Upper lobe of left lung (tissue), 6 donors: ENCODE results near the gene SORBS2. TPM values are rescaled to one million over a fixed set of nuclear protein-coding genes. Genes with fewer than 3 reads are reported as not detected.
A peak's percentile ranks its signal among the peaks of the same experiment; 100 is the strongest.

Experiments used
- ATAC-seq, 2 donors: fragments of 200-7000 bp; cut with Tn5 transposase; one replicate each; pipeline ENCODE4 v1.9.1; 2022; ENCODE audit warnings: mild to moderate bottlenecking in 2 of 2, moderate library complexity in 2 of 2; ENCODE audit not compliant: low FRiP score in 2 of 2
- DNase-seq, 2 donors: peaks; one replicate each; pipeline ENCODE4 v3.0.0-alpha.2; 2019 to 2020
- H3K27ac ChIP-seq, 4 donors: fragments of 200-600 bp; sonication (generic); one replicate each; pipeline ENCODE4 v1.5.1; 2016 to 2019
- H3K27me3 ChIP-seq, 4 donors: fragments of 200-600 bp; sonication (generic); one replicate each; pipeline ENCODE4 v1.5.1; 2017 to 2019
- H3K36me3 ChIP-seq, 4 donors: fragments of 200-600 bp; sonication (generic); one replicate each; pipeline ENCODE4 v1.5.1; 2016 to 2019
- H3K4me1 ChIP-seq, 4 donors: fragments of 200-600 bp; sonication (generic); one replicate each; pipeline ENCODE4 v1.5.1; 2018 to 2019
- H3K4me3 ChIP-seq, 4 donors: fragments of 200-600 bp; sonication (generic); one replicate each; pipeline ENCODE4 v1.5.1; 2017 to 2019; ENCODE audit warnings: mild to moderate bottlenecking in 2 of 4, moderate library complexity in 1 of 4
- H3K9me3 ChIP-seq, 4 donors: fragments of 200-600 bp; sonication (generic); one replicate each; pipeline ENCODE4 v1.5.1; 2018 to 2019
- EP300 ChIP-seq, 4 donors: sonication (generic); formaldehyde crosslinking; IDR thresholded peaks; one replicate each; pipeline ENCODE4 v1.5.1; 2017; ENCODE audit warnings: antibody characterized with exemption in 4 of 4, control low read depth in 2 of 4
- POLR2A ChIP-seq, 4 donors: fragments of 450-650 bp; IDR thresholded peaks; one replicate each; pipeline ENCODE4 v1.5.1; 2016 to 2017; ENCODE audit warnings: antibody characterized with exemption in 4 of 4, mild to moderate bottlenecking in 2 of 4
- POLR2AphosphoS5 ChIP-seq, 2 donors: sonication (generic); formaldehyde crosslinking; IDR thresholded peaks; one replicate each; pipeline ENCODE4 v1.5.1; 2017; ENCODE audit warnings: antibody characterized with exemption in 2 of 2
- WGBS, 2 donors: methylation state at CpG; one replicate each; pipeline ENCODE4 v1.1.5; 2017 to 2018; 5-methylcytosine and 5-hydroxymethylcytosine counted together
- total RNA-seq, 6 donors: library from RNA; depleted of rRNA in 4 of 6; stranded (reverse); fragments of >200 nt in 4 of 6; gene quantifications; one replicate each; pipeline versions ENCODE4 v1.1.0 to v1.2.1, GENCODE V29; 2016 to 2021
- TF ChIP-seq, protein P1 (sequence below), 6 experiments: fragments of 450-650 bp in 4 of 6; fragments of 200-600 bp in 2 of 6; sonication (generic) in 2 of 6; IDR thresholded peaks; one replicate each; pipeline ENCODE4 v1.5.1; 2016 to 2019; ENCODE audit warnings: antibody characterized with exemption in 6 of 6
- donor health status: DM: no; HTN: no; CAD: no; lungs with moderate emphysema.
- donor health status: DM: no; HTN: yes; CAD: no; lungs with severe emphysema.

The SORBS2 gene
- total RNA-seq, 6 donors from 2014 or later: 35.4 to 83.2 (median 58.1) TPM

- DNase-seq: no peak
- Histone ChIP-seq H3K4me3 (no peak overlapping the region), H3K4me1 (no peaks in the 10 kb centered on the region), H3K9me3 (no peaks in the 10 kb centered on the region), H3K27me3 (no peaks in the 10 kb centered on the region), H3K36me3 (no peaks in the 10 kb centered on the region), H3K27ac (no peak overlapping the region)
- 75 to 76% methylated on average over 3 of the region's 3 CpGs for WGBS, 2 donors
- no peak for ATAC-seq
- TF ChIP-seq, protein P1, sequence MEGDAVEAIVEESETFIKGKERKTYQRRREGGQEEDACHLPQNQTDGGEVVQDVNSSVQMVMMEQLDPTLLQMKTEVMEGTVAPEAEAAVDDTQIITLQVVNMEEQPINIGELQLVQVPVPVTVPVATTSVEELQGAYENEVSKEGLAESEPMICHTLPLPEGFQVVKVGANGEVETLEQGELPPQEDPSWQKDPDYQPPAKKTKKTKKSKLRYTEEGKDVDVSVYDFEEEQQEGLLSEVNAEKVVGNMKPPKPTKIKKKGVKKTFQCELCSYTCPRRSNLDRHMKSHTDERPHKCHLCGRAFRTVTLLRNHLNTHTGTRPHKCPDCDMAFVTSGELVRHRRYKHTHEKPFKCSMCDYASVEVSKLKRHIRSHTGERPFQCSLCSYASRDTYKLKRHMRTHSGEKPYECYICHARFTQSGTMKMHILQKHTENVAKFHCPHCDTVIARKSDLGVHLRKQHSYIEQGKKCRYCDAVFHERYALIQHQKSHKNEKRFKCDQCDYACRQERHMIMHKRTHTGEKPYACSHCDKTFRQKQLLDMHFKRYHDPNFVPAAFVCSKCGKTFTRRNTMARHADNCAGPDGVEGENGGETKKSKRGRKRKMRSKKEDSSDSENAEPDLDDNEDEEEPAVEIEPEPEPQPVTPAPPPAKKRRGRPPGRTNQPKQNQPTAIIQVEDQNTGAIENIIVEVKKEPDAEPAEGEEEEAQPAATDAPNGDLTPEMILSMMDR (IDR thresholded peaks at IDR 0.05): no peak
- no peak for TF ChIP-seq POLR2AphosphoS5 (IDR thresholded peaks at IDR 0.05)
- TF ChIP-seq POLR2A (IDR thresholded peaks at IDR 0.05): no peak
- no peak for TF ChIP-seq EP300 (IDR thresholded peaks at IDR 0.05)
Observed at GRCh38 chr4:185578284-185578683, 233.7 kb downstream of the SORBS2 start.

GRCh38 chr4:185576962-185577950, 234.7 kb downstream of the SORBS2 start:
- Histone ChIP-seq H3K36me3 (no peaks in the 10 kb centered on the region), H3K4me1 (no peaks in the 10 kb centered on the region), H3K27ac (peak overlapping the region; percentile 2 to 59 (median 26)), H3K9me3 (no peaks in the 10 kb centered on the region), H3K27me3 (no peaks in the 10 kb centered on the region), H3K4me3 (no peak overlapping the region)
- DNase-seq (no peak), ATAC-seq (peak in 1 of 2 donors; percentile 23)
- TF ChIP-seq, protein P1 (IDR thresholded peaks at IDR 0.05): no peak
- TF ChIP-seq EP300 (IDR thresholded peaks at IDR 0.05): no peak
- TF ChIP-seq POLR2A (IDR thresholded peaks at IDR 0.05): no peak
- TF ChIP-seq POLR2AphosphoS5 (IDR thresholded peaks at IDR 0.05): no peak
- WGBS, 2 donors: 79 to 80% methylated on average over 8 of the region's 8 CpGs

- no peak for ATAC-seq
- WGBS, 2 donors: 69 to 78% methylated on average over 9 of the region's 9 CpGs
- DNase-seq: no peak
Observed at GRCh38 chr4:185576314-185576961, 235.6 kb downstream of the SORBS2 start.

DNA sequence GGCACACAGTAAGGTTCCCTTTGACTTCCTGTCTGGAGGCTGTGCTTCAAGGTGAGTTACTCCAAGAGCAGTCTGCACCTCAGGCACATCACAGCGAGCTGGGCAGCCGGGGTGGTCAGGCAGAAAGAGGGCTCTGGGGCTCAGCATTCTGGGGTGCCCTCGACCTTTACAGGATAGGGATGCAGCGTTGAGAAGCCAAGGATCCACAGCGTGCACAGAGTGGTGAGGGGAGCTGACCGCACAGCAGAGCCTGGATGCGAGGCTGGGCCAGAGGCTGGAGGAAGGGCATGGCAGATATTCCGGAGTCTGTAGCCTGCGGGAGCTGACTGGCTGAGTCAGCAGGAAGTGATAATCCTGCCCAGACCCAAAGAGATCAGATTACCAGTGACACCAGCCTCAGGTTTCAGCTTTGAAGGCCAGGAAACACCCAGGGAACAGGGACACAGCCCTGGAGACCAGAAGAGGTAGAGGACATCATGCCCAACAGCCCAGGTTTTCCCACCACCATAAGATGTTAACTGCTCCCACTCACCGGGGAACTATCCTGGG, 238.3 kb downstream of the SORBS2 start:
- Histone ChIP-seq H3K27ac (no peak overlapping the region), H3K9me3 (no peaks in the 10 kb centered on the region), H3K36me3 (no peaks in the 10 kb centered on the region), H3K27me3 (no peaks in the 10 kb centered on the region), H3K4me3 (no peak overlapping the region), H3K4me1 (no peaks in the 10 kb centered on the region)
- 66 to 69% methylated on average over 10 of the region's 10 CpGs for WGBS, 2 donors
- TF ChIP-seq POLR2AphosphoS5 (IDR thresholded peaks at IDR 0.05) (no peak), POLR2A (IDR thresholded peaks at IDR 0.05) (no peak), EP300 (IDR thresholded peaks at IDR 0.05) (no peak)
- TF ChIP-seq, protein P1 (IDR thresholded peaks at IDR 0.05): no peak
- DNase-seq (peak in 1 of 2 donors; percentile 36), ATAC-seq (peak; percentile 22 to 54)

More at GRCh38 chr4:185576314-185576961, 235.6 kb downstream of the SORBS2 start:
- Histone ChIP-seq H3K9me3 (no peaks in the 10 kb centered on the region), H3K27ac (peak overlapping the region in 2 of 4 donors; percentile 9 to 59), H3K4me1 (no peaks in the 10 kb centered on the region), H3K27me3 (no peaks in the 10 kb centered on the region), H3K36me3 (no peaks in the 10 kb centered on the region), H3K4me3 (no peak overlapping the region)
- TF ChIP-seq POLR2AphosphoS5 (IDR thresholded peaks at IDR 0.05): no peak
- TF ChIP-seq POLR2A (IDR thresholded peaks at IDR 0.05): no peak
- no peak for TF ChIP-seq EP300 (IDR thresholded peaks at IDR 0.05)
- TF ChIP-seq, protein P1 (IDR thresholded peaks at IDR 0.05): no peak
